22Rv1 (cell line): ENCODE measurements around the gene NCF1.
"Not testable (repeated sequence)": the region's sequence is repeated elsewhere in the genome, so short reads cannot be mapped to it uniquely, and the experiment has no call there.

Source experiments
- H3K27ac ChIP-seq: fragments of 450-650 bp; 2 replicates; pipeline ENCODE4 v1.5.1; 2017

Gene NCF1

DNA sequence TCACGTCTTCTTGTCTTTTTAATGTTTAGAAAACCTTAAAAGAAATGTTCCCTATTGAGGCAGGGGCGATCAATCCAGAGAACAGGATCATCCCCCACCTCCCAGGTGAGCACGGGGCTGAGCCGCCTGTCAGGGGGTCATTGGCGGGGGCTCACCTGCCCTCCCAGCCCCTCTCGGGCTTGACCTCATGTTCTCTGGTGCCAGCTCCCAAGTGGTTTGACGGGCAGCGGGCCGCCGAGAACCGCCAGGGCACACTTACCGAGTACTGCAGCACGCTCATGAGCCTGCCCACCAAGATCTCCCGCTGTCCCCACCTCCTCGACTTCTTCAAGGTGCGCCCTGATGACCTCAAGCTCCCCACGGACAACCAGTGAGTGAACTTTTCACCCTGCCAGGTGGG lies 5.2 kb downstream of the NCF1 start:
- not testable (repeated sequence) for H3K27ac ChIP-seq

DNA sequence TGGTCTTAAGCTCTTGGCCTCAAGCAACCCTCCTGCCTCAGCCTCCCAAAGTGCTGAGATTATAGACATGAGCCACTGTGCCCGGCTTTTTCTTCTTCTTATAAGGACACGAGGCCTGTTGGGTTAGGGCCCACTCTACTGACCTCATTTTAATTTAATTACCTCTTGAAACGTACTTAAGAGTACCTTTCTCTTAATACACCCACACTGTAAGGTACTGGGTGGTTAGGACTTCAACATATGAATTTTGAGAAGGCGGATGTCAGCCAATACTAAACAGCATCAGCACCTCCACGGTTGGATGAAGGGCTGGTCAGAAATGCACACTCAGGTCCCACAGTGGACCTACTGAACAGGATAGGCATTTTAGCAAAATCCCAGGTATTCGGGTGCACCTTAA lies 7.9 kb downstream of the NCF1 start:
- H3K27ac ChIP-seq, result not testable (repeated sequence)

DNA sequence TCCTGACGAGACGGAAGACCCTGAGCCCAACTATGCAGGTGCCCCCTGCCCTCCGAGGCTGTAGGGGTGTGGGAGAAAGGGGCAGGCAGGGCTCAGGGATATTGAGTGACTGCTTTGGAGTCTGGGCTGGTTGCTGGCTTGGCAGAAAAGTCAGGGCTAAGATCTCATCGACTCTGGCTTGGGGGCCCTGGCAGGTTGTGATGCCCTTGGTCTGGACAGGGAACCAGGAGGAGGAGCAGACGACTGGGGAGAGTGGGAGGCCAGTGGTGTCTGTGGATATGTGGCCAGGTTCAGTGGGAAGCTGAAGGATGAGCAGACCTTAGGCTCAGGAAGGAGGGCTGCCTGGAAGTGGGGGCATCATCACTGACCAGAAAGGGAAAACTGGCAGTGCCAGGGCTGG lies 9.8 kb downstream of the NCF1 start:
- H3K27ac ChIP-seq, result not testable (repeated sequence)

DNA sequence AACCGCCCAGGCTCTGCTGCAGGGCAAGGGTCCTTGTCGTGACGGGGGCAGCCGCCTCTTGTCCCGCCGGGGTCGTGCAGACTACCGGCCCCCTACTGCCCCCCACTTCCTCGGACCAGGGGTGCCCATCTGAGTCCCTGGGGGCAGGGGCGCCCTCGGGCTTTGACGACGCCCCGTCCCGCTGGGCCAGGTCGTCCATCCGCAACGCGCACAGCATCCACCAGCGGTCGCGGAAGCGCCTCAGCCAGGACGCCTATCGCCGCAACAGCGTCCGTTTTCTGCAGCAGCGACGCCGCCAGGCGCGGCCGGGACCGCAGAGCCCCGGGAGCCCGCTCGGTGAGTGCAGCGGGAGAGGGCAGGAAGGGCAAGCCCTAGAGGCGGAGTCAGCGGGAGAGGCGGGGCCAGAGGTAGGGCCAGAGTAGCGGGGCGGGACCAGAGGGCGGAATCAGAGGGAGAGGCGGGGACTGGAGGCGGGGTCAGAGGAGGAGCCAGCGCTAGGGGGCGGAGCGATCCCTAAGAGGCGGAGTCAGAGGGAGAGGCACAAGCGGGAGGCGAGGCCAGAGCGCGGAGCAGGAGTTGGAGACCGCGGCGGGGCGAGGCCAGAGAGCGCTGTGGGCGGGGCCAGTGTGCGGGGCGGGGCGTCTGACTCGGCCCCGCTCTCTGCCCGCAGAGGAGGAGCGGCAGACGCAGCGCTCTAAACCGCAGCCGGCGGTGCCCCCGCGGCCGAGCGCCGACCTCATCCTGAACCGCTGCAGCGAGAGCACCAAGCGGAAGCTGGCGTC lies 14.7 kb downstream of the NCF1 start:
- not testable (repeated sequence) for H3K27ac ChIP-seq

DNA sequence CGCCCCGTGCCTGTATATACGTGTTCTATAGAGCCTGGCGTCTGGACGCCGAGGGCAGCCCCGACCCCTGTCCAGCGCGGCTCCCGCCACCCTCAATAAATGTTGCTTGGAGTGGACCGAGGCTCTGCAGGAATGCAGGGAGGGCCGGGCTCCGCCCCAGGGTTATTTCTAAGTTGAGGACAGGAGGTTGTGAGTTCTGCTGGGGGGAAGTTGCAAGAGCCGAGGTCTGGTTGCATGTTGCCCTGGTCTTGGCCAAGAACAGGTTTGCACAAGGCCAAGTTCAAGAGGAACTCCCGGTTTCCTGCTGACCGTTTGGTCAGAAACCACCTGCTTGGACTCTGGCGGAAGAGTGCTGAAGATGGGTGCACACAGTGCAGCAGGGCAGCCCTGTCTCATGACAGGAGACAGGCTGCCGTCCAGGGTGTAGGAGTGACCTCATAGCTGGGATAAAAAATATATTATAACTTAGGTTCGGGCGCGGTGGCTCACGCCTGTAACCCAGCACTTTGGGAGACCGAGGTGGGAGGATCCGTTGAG lies 15.5 kb downstream of the NCF1 start:
- H3K27ac ChIP-seq, result not testable (repeated sequence)

DNA sequence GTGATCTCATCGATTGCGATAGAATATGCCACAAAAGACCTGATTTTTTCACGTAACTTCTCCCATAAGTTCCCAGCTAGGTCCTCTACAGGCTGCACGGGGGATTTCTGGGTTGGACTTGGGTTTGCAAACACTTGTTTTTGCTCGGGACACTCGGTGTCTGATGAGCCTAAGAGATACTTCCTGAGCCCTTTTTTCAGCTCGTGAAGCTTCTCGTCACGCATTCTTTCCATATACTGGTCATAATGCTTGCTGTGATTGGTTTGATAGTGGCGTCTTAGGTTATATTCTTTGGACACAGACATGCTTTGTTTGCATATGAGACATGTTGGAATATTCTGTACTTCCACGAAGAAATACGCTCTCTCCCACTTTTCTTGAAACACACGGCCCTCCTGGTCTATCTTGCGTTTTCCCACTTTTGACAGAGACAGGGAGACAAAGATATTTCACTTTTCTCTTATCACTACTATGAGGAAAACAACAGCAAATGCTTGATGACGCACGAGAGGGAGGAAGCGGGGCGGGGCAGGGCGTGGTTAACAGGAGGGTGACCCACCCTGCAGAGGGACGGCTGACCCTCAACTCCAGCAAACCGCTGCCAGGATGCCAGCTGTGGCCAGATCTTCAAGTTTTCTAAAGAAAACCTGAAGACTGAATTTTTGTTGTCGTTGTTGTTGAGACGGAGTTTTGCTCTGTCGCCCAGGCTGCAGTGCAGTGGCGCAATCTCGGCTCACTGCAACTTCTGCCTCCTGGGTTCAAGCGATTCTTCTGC lies 24.2 kb downstream of the NCF1 start:
- not testable (repeated sequence) for H3K27ac ChIP-seq

DNA sequence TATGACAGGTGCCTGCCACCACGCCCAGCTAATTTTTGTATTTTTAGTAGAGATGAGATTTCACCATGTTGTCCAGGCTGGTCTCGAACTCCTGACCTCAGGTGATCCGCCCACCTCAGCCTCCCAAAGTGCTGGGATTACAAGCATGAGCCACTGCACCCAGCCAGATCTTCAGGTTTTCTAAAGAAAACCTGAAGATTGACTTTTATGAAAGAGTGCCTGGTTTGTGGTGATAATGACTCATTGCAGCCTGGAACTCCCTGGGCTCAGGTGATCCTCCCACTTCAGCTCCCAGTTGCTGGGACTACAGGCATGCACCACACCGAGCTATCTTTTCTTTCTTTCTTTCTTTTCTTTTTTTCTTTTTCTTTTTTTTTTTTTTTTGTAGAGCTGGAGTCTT lies 24.8 kb downstream of the NCF1 start:
- not testable (repeated sequence) for H3K27ac ChIP-seq

DNA sequence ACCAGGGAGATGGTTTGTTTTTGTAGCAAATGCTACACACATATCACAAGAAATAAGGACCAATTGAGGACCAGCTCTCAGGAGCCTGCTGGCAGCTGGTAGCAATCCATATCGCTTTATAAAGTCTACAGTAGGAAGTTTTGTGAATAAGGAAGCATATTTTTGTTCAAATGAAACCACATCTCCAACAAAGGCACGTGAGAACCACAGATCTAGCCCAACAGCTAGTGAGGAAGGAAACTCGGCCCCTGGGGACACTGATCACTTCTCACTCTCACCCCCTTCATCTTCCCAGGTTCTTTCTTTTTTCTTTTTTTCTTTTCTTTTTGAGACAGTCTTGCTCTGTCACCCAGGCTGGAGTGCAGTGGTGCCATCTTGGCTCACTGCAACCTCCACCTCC lies 42.1 kb downstream of the NCF1 start:
- H3K27ac ChIP-seq, result not testable (repeated sequence)

DNA sequence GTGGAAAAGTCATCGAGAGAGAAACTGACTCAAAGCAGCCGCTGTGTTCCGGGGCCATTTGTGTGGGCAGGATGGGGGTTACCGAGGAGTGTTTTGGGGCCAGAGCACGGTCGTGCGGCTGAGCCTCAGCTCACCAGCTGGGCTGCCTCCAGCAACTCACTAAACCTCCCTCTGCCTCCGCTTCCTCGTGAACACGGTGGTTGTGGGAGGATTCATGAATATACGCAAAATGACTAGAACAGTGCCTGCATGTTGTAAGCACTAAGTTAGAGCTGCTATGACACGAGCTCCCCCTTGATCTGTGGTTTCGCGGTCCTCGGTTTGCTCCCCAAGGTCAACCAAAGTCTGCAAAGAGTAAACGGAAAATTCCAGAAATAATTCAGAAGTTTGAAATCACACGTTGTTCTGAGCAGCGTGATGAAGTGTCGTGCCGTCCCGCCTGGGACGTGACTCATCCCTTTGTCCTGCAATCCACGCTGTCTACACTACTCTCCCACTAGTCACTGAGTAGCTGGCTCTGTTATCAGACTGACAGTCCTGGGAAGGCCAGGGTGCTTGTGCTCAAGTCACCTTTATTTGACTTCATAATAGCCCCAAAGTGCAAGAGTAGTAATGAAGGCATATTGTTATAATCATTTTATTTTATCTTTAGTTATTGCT lies 46.5 kb downstream of the NCF1 start:
- H3K27ac ChIP-seq, result not testable (repeated sequence)

DNA sequence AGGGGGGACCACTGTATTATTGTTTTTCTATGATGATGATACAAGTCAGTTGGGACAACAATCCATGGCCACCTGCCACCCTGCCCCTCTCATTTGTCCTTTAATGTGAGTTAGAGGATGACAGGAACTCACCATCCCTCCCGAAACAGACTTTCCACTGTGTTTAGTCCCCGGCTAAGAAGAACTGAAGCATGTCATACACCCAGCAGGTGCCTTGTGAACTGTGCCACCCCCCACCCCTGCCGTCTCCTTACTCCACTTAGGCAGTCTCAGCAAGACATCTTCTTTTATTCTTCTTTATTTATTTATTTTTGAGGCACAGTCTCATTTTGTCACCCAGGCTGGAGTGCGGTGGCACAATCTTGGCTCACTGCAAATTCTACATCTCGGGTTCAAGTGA lies 47.4 kb downstream of the NCF1 start:
- not testable (repeated sequence) for H3K27ac ChIP-seq

DNA sequence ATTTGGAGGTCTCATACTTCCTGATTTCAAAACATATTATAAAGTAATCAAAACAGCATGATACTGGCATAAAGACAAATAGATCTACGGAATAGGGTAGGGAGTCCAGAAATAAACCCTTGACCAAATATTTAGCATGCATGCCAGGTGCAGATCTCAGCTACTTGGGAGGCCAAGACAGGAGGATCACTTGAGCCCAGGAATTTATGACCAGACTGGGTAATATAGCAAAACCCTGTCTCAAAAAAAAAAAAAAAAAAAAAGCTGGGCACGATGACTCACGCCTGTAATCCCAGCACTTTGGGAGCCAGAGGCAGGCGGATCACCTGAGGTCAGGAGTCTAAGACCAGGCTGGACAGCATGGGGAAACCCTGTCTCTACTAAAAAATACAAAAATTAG lies 56.1 kb downstream of the NCF1 start:
- not testable (repeated sequence) for H3K27ac ChIP-seq

DNA sequence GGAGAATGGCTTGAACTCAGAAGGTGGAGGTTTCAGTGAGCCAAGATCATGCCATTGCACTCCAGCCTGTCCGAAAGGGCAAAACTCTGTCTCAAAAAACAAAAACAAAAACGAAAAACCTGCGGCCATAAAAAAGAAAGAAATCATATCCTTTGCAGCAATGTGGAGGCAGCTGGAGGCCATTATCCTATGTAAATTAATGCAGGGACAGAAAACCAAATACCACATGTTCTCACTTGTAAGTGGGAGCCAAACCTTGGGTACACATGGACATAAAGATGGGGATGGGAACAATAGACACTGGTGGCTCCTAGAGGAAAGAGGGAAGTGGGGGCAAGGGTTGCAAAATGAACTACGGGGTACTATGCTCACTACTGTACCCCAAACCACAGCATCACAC lies 56.6 kb downstream of the NCF1 start:
- not testable (repeated sequence) for H3K27ac ChIP-seq
